NB4 (cell line): Measurements from ENCODE around the gene ZER1.
"Not testable (repeated sequence)": the region's sequence is repeated elsewhere in the genome, so short reads cannot be mapped to it uniquely, and the experiment has no call there.

Experiments
- DNase-seq: peaks from one replicate; pipeline ENCODE4 v3.0.0; 2010; ENCODE audit warnings: low read depth
- H3K4me3 ChIP-seq: one replicate; pipeline ENCODE4 v1.5.1; 2011; ENCODE audit warnings: mild to moderate bottlenecking, low read depth, low read length, moderate library complexity
- CTCF ChIP-seq: IDR thresholded peaks from one replicate; pipeline ENCODE4 v1.5.1; 2012; ENCODE audit warnings: low read depth, low read length
- MAX ChIP-seq: IDR thresholded peaks from 2 replicates; pipeline ENCODE4 v1.6.1; 2011; ENCODE audit warnings: low read depth, low read length
- MYC ChIP-seq: IDR thresholded peaks from 2 replicates; pipeline ENCODE4 v1.6.1; 2011; ENCODE audit warnings: low read depth, low read length
- POLR2A ChIP-seq: IDR thresholded peaks from 2 replicates; pipeline ENCODE4 v1.6.1; 2011; ENCODE audit warnings: mild to moderate bottlenecking; ENCODE audit not compliant: insufficient read length; ENCODE audit errors: extremely low read depth

ZER1 gene

GRCh38 chr9:128807827-128808226, 36.1 kb upstream of the ZER1 start:
- no peak for DNase-seq
- H3K4me3 ChIP-seq = no peak overlapping the region
- no peak for TF ChIP-seq MYC
- no peak for TF ChIP-seq CTCF
- TF ChIP-seq POLR2A = no peak
- no peak for TF ChIP-seq MAX

GRCh38 chr9:128805661-128806060, 33.9 kb upstream of the ZER1 start:
- no peak for TF ChIP-seq MAX
- no peak for TF ChIP-seq MYC
- no peak overlapping the region for H3K4me3 ChIP-seq
- DNase-seq = no peak

- TF ChIP-seq POLR2A (no peak), CTCF (no peak), MAX (no peak), MYC (no peak)
- DNase-seq = no peak
- no peak overlapping the region for H3K4me3 ChIP-seq
These were observed 30.8 kb upstream of the ZER1 start for GRCh38 chr9:128802482-128802881.

- DNase-seq = no peak
These were observed 28.3 kb upstream of the ZER1 start for GRCh38 chr9:128800061-128800460.

GRCh38 chr9:128798896-128799295, 27.2 kb upstream of the ZER1 start:
- no peak for DNase-seq
- no peak overlapping the region for H3K4me3 ChIP-seq
- no peak for TF ChIP-seq CTCF

More at GRCh38 chr9:128800061-128800460, 28.3 kb upstream of the ZER1 start:
- H3K4me3 ChIP-seq = no peak overlapping the region
- TF ChIP-seq MAX (no peak), CTCF (no peak), POLR2A (no peak), MYC (no peak)

- DNase-seq = not testable (repeated sequence)
These were observed 23.2 kb upstream of the ZER1 start for GRCh38 chr9:128794961-128795360.

GRCh38 chr9:128792978-128793686, 21.4 kb upstream of the ZER1 start:
- no peak for DNase-seq
- H3K4me3 ChIP-seq = no peak overlapping the region
- TF ChIP-seq MAX (no peak), POLR2A (no peak), CTCF (no peak), MYC (no peak)

More at GRCh38 chr9:128794961-128795360, 23.2 kb upstream of the ZER1 start:
- not testable (repeated sequence) for H3K4me3 ChIP-seq
